Osteocyte (in vitro differentiated cells): Measurements from ENCODE around the gene SRGAP3. TPM values are rescaled to one million over a fixed set of nuclear protein-coding genes. Genes with fewer than 3 reads are reported as not detected.

Experiments
- DNase-seq: peaks from one replicate; pipeline ENCODE4 v3.0.0; 2021; ENCODE audit warnings: mixed read lengths; ENCODE audit not compliant: unreplicated experiment; ENCODE audit errors: extremely low spot score
- H3K27ac Mint-ChIP-seq: one replicate; pipeline ENCODE4 v1.8.0; 2021; ENCODE audit warnings: mild to moderate bottlenecking, mixed read lengths; ENCODE audit not compliant: unreplicated experiment
- H3K27me3 Mint-ChIP-seq: one replicate; pipeline ENCODE4 v1.8.0; 2021; ENCODE audit warnings: mixed read lengths; ENCODE audit not compliant: unreplicated experiment
- H3K36me3 Mint-ChIP-seq: one replicate; pipeline ENCODE4 v1.8.0; 2021; ENCODE audit warnings: mixed read lengths; ENCODE audit not compliant: unreplicated experiment
- H3K4me1 Mint-ChIP-seq: one replicate; pipeline ENCODE4 v1.8.0; 2021; ENCODE audit warnings: mixed read lengths; ENCODE audit not compliant: unreplicated experiment
- H3K4me3 Mint-ChIP-seq: one replicate; pipeline ENCODE4 v1.8.0; 2021; ENCODE audit warnings: mild to moderate bottlenecking, moderate library complexity, mixed read lengths; ENCODE audit not compliant: unreplicated experiment
- H3K9me3 Mint-ChIP-seq: one replicate; pipeline ENCODE4 v1.8.0; 2021; ENCODE audit warnings: mixed read lengths; ENCODE audit not compliant: unreplicated experiment
- CTCF ChIP-seq: fragments of 200-600 bp; sonication (generic); IDR thresholded peaks from 2 replicates; pipeline ENCODE4 v1.5.0; 2021; ENCODE audit warnings: antibody characterized with exemption, mild to moderate bottlenecking, moderate library complexity
- total RNA-seq: library from RNA; stranded (reverse); gene quantifications from 2 replicates; pipeline ENCODE4 v1.2.1, GENCODE V29; 2021

The SRGAP3 gene
- total RNA-seq, 1 donor from 2014 or later, result 2.6 TPM

GRCh38 chr3:9111417-9111816, 138.0 kb downstream of the SRGAP3 start:
- peaks cover 28% of the 10 kb centered on the region for H3K27me3 Mint-ChIP-seq
- DNase-seq, result no peak
- H3K9me3 Mint-ChIP-seq, result no peaks in the 10 kb centered on the region
- H3K4me3 Mint-ChIP-seq, result no peak overlapping the region
- no peak for TF ChIP-seq CTCF
- H3K36me3 Mint-ChIP-seq, result no peaks in the 10 kb centered on the region
- no peak overlapping the region for H3K27ac Mint-ChIP-seq
- no peaks in the 10 kb centered on the region for H3K4me1 Mint-ChIP-seq

- DNase-seq, result no peak
- H3K27me3 Mint-ChIP-seq, result peaks cover 22% of the 10 kb centered on the region
- no peaks in the 10 kb centered on the region for H3K4me1 Mint-ChIP-seq
- H3K4me3 Mint-ChIP-seq, result no peak overlapping the region
- no peak for TF ChIP-seq CTCF
- no peaks in the 10 kb centered on the region for H3K36me3 Mint-ChIP-seq
- no peak overlapping the region for H3K27ac Mint-ChIP-seq
- H3K9me3 Mint-ChIP-seq, result no peaks in the 10 kb centered on the region
Measured at GRCh38 chr3:9110802-9111201, 138.6 kb downstream of the SRGAP3 start.

- H3K27me3 Mint-ChIP-seq, result peaks cover 18% of the 10 kb centered on the region
- H3K27ac Mint-ChIP-seq, result no peak overlapping the region
- H3K9me3 Mint-ChIP-seq, result no peaks in the 10 kb centered on the region
- DNase-seq, result no peak
- TF ChIP-seq CTCF, result no peak
- no peaks in the 10 kb centered on the region for H3K4me1 Mint-ChIP-seq
- H3K36me3 Mint-ChIP-seq, result no peaks in the 10 kb centered on the region
- H3K4me3 Mint-ChIP-seq, result no peak overlapping the region
Measured at GRCh38 chr3:9110316-9110715, 139.1 kb downstream of the SRGAP3 start.

- TF ChIP-seq CTCF, result no peak
- no peak for DNase-seq
- Mint-ChIP-seq H3K27ac (no peak overlapping the region), H3K4me1 (no peaks in the 10 kb centered on the region), H3K9me3 (no peaks in the 10 kb centered on the region), H3K4me3 (no peak overlapping the region), H3K36me3 (no peaks in the 10 kb centered on the region), H3K27me3 (peaks cover 14% of the 10 kb centered on the region)
Measured at GRCh38 chr3:9109568-9109914, 139.9 kb downstream of the SRGAP3 start.

- no peak overlapping the region for H3K4me3 Mint-ChIP-seq
- no peak for TF ChIP-seq CTCF
- DNase-seq, result no peak
- no peaks in the 10 kb centered on the region for H3K36me3 Mint-ChIP-seq
- H3K4me1 Mint-ChIP-seq, result no peaks in the 10 kb centered on the region
- no peak overlapping the region for H3K27ac Mint-ChIP-seq
- peaks cover 11% of the 10 kb centered on the region for H3K27me3 Mint-ChIP-seq
- H3K9me3 Mint-ChIP-seq, result no peaks in the 10 kb centered on the region
Measured at GRCh38 chr3:9108876-9109567, 140.4 kb downstream of the SRGAP3 start.
